Left ventricle myocardium inferior (tissue), 1 donor: ENCODE data around the gene DCUN1D1. TPM values are rescaled to one million over a fixed set of nuclear protein-coding genes. Genes with fewer than 3 reads are reported as not detected.

Experiments used
- DNase-seq: peaks from one replicate; pipeline ENCODE4 v3.0.0-alpha.2; 2020
- H3K27ac ChIP-seq: fragments of 200-600 bp; replicated peaks from 2 replicates; pipeline ENCODE4 v1.8.0; 2021
- H3K27me3 ChIP-seq: fragments of 200-600 bp; 2 replicates; pipeline ENCODE4 v1.8.0; 2021; ENCODE audit warnings: low read depth
- H3K36me3 ChIP-seq: fragments of 200-600 bp; 2 replicates; pipeline ENCODE4 v1.8.0; 2021
- H3K4me1 ChIP-seq: fragments of 200-600 bp; 2 replicates; pipeline ENCODE4 v1.8.0; 2021
- H3K4me3 ChIP-seq: fragments of 200-600 bp; 2 replicates; pipeline ENCODE4 v1.8.0; 2021; ENCODE audit warnings: mild to moderate bottlenecking, moderate library complexity
- H3K9me3 ChIP-seq: fragments of 200-600 bp; replicated peaks from 2 replicates; pipeline ENCODE4 v1.8.0; 2021
- intact Hi-C: fragments of 100-400 bp; cut with micrococcal nuclease; formaldehyde crosslinking; loops from one replicate; pipeline ENCODE4 v1.11.0; 2022
- total RNA-seq: library from RNA; stranded (reverse); fragmentation: NEBNext Ultra II Directional; extraction: Animal tissue kit (Norgen Biotek cat#: 25700); gene quantifications from one replicate; pipeline ENCODE4 v1.2.1, GENCODE V29; 2021
- TF ChIP-seq, protein P1 (sequence below): fragments of 200-600 bp; IDR thresholded peaks from 2 replicates; pipeline ENCODE4 v1.8.0; 2021; ENCODE audit warnings: antibody characterized with exemption, mild to moderate bottlenecking, borderline replicate concordance
- donor health status: DM: no; HTN: yes; CAD: no; lungs with severe emphysema.

The DCUN1D1 gene
- total RNA-seq, 1 donor from 2014 or later, result 31.7 TPM

DNA sequence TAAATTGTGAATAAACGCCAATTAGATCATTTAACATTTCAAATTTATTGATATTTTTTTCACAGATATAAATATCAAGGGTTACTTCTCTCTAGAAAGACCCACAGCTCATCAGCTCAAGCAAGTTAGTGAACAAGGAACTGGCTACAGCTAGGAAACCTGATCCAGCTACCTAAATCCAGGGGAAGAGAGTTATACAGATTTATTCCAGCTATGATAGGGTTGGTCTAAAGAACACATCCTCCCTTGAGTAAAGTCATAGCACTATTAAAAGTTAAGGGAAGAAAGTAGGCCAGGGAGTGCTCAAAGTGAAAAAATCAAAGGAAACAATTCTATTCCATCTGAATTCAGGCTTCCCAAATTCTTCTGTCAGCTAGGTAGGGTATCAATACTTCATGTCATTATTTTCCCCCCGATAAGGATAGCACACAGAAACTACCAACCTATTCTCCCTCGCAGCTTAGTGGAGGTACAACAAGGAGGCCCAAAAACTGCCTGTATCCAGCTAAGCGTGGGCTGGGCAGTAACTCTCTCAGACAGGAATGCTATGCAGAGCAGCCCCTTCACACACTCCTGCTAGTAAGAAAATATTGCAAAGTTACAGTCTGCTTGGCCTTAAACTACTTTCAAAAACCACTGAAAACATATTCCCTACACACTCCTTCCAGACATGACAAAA lies 44.0 kb downstream of the DCUN1D1 start:
- intact Hi-C loops, result no loop called here
- H3K4me1 ChIP-seq, result peaks cover 11% of the 10 kb centered on the region
- no peak for DNase-seq

DNA sequence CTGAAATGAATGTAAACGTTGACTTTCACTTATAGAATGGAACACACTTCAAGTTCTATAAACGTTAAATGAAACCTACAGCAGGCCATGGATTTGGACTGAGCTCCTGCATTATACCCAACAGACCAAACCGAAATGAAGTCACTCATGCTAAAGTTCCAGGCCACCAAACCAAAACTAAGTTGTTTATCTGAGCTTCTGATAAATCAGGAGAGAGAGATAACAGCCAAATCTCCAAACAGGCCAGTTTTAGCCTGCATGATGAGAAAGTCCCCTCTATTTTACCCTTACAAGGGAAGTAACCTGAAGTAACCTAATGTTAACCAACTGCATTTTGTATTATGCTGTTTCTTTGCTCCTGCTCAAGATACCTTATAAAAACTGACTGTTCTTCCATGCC lies 44.5 kb downstream of the DCUN1D1 start:
- intact Hi-C loops, result no loop called here
- no peak overlapping the region for H3K4me3 ChIP-seq
- no peaks in the 10 kb centered on the region for H3K27me3 ChIP-seq
- peaks cover 11% of the 10 kb centered on the region for H3K4me1 ChIP-seq
- no peak overlapping the region for H3K27ac ChIP-seq
- H3K9me3 ChIP-seq, result peaks cover 21% of the 10 kb centered on the region
- peaks cover 10% of the 10 kb centered on the region for H3K36me3 ChIP-seq
- no peak for DNase-seq
- TF ChIP-seq, protein P1, sequence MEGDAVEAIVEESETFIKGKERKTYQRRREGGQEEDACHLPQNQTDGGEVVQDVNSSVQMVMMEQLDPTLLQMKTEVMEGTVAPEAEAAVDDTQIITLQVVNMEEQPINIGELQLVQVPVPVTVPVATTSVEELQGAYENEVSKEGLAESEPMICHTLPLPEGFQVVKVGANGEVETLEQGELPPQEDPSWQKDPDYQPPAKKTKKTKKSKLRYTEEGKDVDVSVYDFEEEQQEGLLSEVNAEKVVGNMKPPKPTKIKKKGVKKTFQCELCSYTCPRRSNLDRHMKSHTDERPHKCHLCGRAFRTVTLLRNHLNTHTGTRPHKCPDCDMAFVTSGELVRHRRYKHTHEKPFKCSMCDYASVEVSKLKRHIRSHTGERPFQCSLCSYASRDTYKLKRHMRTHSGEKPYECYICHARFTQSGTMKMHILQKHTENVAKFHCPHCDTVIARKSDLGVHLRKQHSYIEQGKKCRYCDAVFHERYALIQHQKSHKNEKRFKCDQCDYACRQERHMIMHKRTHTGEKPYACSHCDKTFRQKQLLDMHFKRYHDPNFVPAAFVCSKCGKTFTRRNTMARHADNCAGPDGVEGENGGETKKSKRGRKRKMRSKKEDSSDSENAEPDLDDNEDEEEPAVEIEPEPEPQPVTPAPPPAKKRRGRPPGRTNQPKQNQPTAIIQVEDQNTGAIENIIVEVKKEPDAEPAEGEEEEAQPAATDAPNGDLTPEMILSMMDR, result no peak

More for the DNA sequence above, 44.0 kb downstream of the DCUN1D1 start:
- TF ChIP-seq, protein P1, result no peak
- H3K4me3 ChIP-seq, result no peak overlapping the region
- peaks cover 10% of the 10 kb centered on the region for H3K36me3 ChIP-seq
- H3K27ac ChIP-seq, result no peak overlapping the region
- H3K27me3 ChIP-seq, result no peaks in the 10 kb centered on the region
- peaks cover 18% of the 10 kb centered on the region for H3K9me3 ChIP-seq

DNA sequence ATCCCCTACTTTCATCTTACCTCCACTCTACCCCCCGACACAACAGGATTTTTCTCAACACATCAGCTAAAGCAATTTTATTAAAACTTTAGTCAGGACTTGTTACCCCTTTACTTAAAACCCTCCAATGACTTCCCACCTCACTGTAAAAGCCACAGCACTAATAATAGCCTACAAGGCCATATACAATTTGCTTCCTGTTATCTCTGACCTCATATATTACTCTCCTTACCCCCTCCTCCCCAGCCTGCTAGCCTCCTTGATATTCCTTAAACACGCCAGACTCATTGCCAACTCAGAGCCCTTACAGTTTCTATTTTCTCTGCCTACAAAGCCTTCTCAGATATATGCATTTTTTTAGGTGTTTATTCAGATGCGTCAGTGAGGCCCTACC lies 54.4 kb downstream of the DCUN1D1 start:
- Histone ChIP-seq H3K4me1 (peaks cover 26% of the 10 kb centered on the region), H3K36me3 (no peaks in the 10 kb centered on the region), H3K9me3 (no peaks in the 10 kb centered on the region), H3K27me3 (no peaks in the 10 kb centered on the region), H3K4me3 (no peak overlapping the region), H3K27ac (peak overlapping the region; percentile 60)
- intact Hi-C loops, result no loop called here
- DNase-seq, result no peak
- TF ChIP-seq, protein P1, result no peak

DNA sequence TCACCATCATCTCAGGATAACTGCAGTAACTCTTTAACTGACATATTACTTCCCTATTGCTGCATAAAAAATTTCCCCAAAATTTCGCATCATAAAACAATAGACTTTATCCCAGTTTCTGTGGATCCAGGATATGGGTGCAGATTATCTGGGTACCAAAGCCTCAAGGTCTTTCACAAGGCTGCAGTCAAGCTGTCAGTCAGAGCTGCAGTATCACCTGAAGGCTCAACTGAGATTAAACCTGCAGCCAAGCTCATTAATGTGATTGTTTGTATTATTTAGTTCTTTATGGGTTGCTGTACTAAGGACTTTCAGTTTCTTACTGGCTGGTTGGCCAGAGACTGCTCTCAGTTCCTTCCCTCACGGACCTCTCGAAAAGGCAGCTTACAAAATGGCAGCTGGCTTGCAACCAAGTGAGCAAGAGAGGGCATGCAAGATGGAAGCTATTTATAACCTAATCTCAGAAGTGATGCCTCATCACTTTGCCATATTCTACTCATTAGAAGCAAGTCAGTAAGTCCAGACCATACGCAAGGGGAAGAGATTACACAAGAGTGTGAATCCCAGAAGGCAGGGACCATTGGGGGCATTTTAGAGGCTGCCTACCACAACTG lies 54.9 kb downstream of the DCUN1D1 start:
- no peaks in the 10 kb centered on the region for H3K36me3 ChIP-seq
- TF ChIP-seq, protein P1, result no peak
- no peaks in the 10 kb centered on the region for H3K27me3 ChIP-seq
- peaks cover 29% of the 10 kb centered on the region for H3K4me1 ChIP-seq
- DNase-seq, result peak; percentile 36
- no peak overlapping the region for H3K4me3 ChIP-seq
- intact Hi-C loops, result no loop called here
- H3K27ac ChIP-seq, result peak overlapping the region; percentile 60
- H3K9me3 ChIP-seq, result no peaks in the 10 kb centered on the region

- peaks cover 6% of the 10 kb centered on the region for H3K36me3 ChIP-seq
- no peaks in the 10 kb centered on the region for H3K27me3 ChIP-seq
- TF ChIP-seq, protein P1, result no peak
- H3K9me3 ChIP-seq, result no peaks in the 10 kb centered on the region
- intact Hi-C loops, result no loop called here
- no peak overlapping the region for H3K27ac ChIP-seq
- DNase-seq, result no peak
- H3K4me1 ChIP-seq, result peaks cover 32% of the 10 kb centered on the region
- H3K4me3 ChIP-seq, result no peak overlapping the region
Measured at GRCh38 chr3:182921665-182922355, 58.5 kb downstream of the DCUN1D1 start.
